Stimulated activated CD8-positive, alpha-beta memory T cell treated with anti-CD3 and anti-CD28 coated beads, Interleukin-15, amount 100 ng/mL, for 48 hours (primary cell): ENCODE results near the gene ISLR2.
"Not testable (repeated sequence)": the region's sequence is repeated elsewhere in the genome, so short reads cannot be mapped to it uniquely, and the experiment has no call there.

Experiments
- DNase-seq, 2 donors: peaks; one replicate each; pipeline ENCODE4 v3.0.0-alpha.2; 2020; ENCODE audit warnings: low read depth in 2 of 2

The ISLR2 gene

GRCh38 chr15:74156678-74157411 is 26.5 kb downstream of the ISLR2 start:
- no peak for DNase-seq

- no peak for DNase-seq
Measured at GRCh38 chr15:74157868-74158827, 27.8 kb downstream of the ISLR2 start.

- no peak for DNase-seq
Measured at GRCh38 chr15:74158855-74159650, 28.7 kb downstream of the ISLR2 start.

- no peak for DNase-seq
Measured at GRCh38 chr15:74159773-74160172, 29.4 kb downstream of the ISLR2 start.

DNA sequence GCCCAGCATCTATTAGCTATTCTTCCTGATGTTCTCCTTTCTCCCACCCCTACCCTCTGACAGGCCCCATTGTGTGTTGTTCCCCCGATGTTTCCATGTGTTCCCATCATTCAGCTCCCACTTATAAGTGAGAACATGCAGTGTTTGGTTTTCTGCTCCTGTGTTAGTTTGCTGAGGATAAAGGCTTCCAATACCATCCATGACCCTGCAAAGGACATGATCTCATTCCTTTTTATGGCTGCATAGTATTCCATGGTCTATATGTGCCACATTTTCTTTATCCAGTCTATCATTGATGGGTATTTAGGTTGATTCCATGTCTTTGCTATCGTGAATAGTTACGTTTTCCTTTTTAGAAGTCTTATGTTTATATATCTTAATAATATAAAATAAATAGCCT is 30.0 kb downstream of the ISLR2 start:
- not testable (repeated sequence) for DNase-seq

GRCh38 chr15:74162195-74162536 is 31.8 kb downstream of the ISLR2 start:
- DNase-seq: not testable (repeated sequence)

DNA sequence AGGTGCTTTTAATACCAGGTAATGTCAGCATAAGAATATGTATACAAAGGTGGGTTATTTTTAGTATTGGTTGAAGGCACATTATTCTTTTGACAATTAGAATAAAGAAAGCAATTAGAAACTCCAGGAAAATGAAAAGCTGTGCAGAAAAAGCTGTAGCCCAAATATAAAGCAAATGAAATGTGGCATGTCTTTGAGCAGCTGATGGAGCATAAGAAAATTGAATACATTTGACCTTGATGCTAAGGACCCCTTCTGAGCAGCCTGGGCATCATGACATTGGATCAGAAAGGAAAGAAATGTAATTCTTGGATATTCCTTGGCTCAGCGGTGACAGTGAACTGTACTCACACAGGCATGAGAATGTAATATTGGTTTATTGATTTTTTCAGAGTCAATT is 35.1 kb downstream of the ISLR2 start:
- no peak for DNase-seq

DNA sequence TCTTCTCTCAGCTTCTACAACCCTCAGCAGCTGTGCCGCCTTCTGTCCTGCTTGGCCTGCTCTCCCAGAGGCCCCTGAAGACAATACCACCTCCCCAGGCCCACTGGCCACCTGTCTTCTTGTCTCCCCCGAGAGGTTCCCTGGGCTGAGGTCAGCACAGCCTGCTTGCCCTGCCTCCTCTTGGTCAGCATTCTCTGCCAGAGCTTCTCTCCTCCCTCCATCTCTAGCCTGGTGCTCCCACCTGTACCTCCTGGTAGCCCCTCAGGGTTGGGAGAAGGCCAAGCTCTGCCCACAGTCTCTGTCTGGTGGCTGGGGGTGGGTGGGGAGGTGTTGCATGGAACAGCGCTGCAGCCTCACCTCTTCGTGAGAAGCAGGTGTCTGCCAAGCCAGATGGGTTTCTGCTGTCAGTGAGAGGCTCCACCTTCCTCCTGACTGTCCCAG is 37.5 kb downstream of the ISLR2 start:
- no peak for DNase-seq

DNA sequence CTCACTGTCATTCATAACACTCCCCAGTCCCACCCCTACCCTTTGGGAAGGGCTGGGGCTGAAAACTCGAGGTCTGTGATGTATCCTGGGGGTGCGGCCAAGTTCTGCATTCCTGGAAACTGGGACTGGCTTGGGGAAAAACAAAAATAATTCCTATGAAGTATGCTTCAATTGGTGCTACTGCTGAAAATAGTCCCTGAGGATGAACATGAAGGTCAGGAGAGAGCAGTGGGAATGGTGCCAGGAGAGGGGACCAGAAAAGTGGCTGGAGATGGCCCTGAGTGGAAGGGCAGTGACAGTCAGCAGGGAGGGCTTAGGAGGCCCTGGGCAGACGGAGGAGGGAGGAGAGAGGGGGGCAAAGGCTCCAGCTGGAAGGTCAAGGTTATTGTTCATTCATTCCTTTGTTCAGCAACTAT is 38.3 kb downstream of the ISLR2 start:
- no peak for DNase-seq

DNA sequence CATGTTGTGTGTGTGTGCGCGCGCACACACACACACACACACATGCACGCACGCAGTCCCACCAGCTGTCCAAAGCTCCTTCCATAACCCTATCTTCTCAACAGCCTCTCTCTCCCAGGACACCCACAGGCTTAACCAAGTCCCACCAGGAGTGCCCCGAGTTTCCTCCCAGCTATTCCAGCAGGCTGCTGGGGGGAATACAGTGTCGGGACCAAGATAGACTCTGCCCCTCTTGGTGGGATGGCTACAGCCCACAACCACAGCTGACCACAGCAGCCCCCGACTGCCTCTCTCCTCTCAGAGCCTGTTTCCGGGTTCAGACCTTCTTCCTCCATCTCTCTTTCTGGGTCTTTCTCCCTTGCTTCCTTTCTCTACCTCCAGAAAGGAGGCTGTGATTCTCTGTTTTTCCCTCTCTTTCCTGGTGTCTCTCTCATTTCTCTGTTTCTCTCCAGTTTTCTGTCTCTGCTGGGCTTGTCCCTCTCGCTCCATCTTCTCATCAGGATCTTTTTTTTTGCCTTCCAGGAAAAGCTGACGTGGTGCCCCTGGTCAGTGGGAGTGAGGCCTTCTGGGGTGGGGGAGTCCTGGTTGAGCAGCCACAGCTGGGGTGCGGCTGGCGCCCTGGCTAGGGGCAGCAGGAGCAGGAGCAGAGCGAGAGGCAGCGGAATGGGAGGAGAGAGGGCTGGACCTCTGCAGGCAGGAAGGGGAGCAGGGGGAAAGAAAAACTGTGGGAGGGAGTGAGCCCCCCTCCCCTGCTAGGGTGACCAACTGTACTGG is 39.9 kb downstream of the ISLR2 start:
- no peak for DNase-seq

DNA sequence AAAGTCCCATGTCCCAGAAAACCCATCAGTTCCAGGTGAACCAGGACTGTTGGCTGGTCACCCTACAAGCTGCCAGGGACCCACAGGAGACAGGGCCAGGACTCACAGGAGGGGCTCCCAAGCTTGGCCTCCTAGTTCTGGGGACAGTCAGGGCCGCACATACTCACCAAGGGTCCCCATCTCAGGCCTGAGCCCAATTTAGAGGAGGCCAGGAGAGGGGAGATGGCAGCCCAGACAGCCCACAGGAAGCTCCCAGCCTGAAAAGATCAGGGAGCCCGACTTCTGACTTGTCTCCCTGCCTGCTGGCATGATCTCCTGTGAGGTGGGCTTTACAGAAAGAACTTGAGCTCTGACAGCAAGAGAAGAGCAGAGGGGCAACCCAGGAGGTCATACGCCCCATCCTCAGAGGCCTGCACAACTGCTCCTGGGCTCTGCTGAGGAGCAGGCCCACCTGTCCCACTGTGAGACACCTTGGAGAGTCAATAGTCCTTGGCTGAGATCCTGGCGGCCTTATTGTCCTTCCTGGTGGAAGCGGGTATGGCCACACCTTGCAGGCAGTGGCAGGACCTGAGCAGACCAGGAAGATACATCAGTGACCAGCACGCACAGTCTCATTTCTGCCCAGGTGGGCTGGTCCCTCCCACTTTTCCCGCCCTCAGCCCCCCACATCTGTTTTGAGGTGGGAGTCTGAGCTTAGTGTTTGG is 40.6 kb downstream of the ISLR2 start:
- DNase-seq: no peak

DNA sequence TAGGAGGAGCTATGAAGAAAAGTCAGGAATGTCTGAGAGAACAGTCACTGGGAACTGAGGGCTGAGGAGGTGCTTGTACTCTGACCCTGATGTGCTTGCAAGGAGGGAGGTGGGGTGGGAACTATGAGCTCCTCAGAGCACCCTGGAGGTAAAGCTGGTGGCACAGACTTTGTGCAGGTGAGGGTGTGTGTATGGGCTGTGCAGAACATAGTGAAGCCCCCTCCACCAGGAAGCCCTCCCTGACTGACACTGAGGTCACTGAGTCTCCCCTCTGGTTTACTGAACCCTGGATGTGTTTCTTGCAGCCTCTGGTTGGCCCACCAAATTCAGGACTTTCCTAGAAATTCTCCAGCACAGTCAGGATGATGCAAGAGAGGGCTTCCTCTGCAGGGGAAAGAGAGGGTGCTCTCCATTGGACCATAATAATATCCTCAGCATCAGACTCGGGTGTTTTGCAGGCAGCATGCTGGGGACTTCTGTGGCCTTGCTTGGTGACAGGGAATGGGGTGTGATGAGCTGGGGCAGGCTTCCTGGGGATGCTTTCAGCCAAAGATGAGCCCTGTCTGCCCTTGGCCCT is 41.7 kb downstream of the ISLR2 start:
- DNase-seq: no peak

- no peak for DNase-seq
Measured at GRCh38 chr15:74172701-74173379, 42.5 kb downstream of the ISLR2 start.

GRCh38 chr15:74173380-74174218 is 43.2 kb downstream of the ISLR2 start, which contains the start of gene ISLR:
Gene ISLR (plus strand): TSS chr15:74173710. CDS start chr15:74174859, 1,149 bp downstream.
- DNase-seq: no peak

GRCh38 chr15:74174219-74174957 is 44.0 kb downstream of the ISLR2 start:
- DNase-seq: no peak

- DNase-seq: no peak
Measured at GRCh38 chr15:74174958-74175253, 44.5 kb downstream of the ISLR2 start.

DNA sequence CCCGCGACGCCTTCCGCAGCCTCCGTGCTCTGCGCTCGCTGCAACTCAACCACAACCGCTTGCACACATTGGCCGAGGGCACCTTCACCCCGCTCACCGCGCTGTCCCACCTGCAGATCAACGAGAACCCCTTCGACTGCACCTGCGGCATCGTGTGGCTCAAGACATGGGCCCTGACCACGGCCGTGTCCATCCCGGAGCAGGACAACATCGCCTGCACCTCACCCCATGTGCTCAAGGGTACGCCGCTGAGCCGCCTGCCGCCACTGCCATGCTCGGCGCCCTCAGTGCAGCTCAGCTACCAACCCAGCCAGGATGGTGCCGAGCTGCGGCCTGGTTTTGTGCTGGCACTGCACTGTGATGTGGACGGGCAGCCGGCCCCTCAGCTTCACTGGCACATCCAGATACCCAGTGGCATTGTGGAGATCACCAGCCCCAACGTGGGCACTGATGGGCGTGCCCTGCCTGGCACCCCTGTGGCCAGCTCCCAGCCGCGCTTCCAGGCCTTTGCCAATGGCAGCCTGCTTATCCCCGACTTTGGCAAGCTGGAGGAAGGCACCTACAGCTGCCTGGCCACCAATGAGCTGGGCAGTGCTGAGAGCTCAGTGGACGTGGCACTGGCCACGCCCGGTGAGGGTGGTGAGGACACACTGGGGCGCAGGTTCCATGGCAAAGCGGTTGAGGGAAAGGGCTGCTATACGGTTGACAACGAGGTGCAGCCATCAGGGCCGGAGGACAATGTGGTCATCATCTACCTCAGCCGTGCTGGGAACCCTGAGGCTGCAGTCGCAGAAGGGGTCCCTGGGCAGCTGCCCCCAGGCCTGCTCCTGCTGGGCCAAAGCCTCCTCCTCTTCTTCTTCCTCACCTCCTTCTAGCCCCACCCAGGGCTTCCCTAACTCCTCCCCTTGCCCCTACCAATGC is 45.1 kb downstream of the ISLR2 start:
- DNase-seq: no peak
